HG02981 (cell line): ENCODE measurements around the gene HYCC1.

Experiments used
- ATAC-seq: cut with Tn5 transposase; IDR thresholded peaks from one replicate; pipeline ENCODE4 v1.9.1; 2021; ENCODE audit warnings: mild to moderate bottlenecking, moderate library complexity; ENCODE audit not compliant: unreplicated experiment

HYCC1 gene

DNA sequence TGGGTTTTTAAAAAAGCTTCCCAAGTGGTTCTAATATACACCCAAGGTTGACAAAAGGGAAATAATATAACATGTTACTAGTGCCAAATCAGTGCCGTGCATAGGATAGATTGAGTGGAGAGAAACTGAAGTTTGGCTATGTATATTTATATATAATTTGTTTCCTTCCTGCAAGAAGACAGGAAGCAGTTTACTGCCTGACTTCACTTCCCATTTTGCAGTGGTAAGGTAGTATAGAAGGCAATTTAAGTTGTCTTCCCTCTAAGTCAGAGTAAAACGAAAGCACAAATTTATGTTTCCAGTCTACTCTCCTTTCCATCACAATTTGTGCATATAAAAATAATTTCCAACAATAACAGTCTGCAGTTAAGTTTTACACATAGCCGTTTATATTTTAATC, 3.4 kb upstream of the HYCC1 start:
- ATAC-seq: no peak

DNA sequence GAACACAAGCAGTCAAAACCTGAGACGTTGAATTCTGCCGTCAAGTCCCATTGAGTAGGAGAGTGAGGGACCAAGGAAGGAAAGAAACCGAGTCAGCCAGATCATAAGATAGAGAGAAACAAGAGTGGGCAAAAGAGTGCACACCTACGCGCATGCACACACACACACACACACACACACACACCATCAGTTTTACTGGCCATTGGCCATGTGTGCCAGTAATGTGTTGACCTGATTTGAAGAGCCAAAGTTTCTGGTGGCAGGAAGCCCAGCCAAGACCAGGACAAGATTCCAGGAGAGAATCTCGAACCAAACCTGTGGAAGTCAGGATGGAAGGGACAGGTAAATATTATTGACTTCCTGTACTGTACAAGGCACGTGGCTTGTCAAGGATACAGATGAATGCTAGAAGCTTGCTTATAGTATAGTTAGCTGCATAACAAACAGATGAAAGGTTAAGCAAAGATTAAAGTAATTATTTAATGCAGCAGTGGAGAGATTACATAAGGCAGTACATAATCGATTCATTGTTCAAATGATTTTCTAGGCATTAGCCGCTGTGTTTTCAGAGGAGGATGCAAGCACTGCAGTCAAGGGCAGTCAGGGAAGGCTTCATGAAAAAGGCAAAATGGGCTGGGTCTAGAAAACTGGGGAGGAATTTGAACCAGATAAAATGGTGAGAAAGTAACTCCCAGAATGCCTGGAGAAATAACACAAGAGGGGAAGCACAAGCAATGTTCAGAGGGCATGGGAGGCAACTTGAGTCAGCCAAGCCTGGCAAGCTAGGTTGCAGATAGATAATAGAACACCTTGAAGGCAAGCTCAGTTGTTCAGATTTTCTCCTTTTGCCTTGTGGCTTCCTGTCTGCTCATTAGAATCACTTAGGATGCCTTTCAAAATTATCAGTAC, 2.7 kb upstream of the HYCC1 start:
- ATAC-seq: no peak

DNA sequence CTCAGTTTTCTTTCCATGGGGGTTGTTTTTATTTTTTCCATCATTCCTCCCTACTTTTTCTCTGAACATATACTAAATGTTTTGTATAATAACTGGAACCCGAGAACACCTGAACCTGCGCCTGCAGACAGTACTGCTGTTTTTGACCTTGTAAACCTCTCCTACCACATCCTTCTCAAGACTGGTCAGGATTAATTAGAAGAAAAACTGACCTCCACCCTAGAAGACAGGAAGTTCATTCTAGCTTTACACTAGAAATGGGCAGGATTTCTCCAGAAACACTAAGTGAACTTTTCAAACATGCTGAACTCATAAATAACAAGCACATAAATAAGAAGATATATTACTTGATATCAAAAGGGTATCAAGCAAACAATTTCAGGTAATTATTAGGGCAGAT, 751 bp upstream of the HYCC1 start:
- ATAC-seq: no peak

DNA sequence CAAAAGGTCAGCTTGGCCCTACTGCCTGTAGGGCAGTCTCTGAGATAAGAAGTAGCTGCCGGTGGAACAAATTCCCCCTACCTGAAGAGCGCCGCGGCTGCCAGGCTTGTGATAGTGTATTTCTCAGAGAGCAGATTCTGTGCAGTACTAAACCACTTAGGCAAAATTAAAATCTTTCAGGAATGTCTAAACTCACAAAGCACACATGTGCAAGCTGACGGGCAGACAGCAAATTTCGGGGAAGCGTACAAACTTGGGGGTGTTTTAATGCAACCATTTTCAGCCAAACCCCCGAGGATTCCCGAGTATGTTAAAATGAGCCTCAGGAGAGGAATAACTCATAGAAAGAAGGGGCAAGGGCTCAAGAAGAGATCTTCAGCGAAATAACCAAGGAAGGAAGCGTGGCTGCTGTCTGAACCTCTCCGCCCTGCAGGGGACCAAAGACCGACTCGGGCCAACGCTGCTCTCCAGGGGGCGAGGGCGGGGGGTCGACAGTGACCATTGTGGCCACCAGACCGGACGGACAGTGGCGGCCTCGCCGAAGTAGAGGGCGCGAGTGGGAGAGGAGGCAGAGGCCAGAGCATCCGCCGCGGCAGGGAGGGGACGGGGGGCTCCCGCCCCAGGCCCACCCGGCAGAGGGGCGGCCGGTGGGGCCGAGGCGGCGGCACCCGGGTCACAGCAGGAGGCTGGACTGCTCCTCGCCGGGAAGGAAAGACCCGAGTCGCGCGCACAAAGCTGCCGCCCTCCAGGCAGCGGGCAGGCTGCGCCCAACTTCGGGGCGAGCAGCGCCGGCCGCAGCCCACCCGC, 819 bp downstream of the HYCC1 start:
- peak; percentile 15 for ATAC-seq

DNA sequence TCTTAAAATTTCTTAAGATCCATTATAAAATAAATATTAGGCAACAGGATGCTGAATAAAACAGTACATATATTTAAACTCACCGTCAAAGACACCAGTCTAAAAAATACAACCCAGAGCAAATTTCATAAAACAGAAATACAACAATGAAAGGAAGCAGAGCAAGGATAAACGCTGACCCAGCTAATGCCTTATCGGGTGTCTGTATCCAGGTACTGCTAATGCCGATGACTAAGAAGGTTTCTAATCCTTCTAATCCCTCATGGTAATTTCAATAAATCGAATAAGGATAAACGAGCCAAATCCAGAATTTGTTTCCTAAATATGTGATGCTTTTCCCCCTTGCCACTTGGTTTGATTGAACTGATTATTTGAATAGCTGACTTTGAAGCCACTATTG, 1.7 kb downstream of the HYCC1 start:
- no peak for ATAC-seq

DNA sequence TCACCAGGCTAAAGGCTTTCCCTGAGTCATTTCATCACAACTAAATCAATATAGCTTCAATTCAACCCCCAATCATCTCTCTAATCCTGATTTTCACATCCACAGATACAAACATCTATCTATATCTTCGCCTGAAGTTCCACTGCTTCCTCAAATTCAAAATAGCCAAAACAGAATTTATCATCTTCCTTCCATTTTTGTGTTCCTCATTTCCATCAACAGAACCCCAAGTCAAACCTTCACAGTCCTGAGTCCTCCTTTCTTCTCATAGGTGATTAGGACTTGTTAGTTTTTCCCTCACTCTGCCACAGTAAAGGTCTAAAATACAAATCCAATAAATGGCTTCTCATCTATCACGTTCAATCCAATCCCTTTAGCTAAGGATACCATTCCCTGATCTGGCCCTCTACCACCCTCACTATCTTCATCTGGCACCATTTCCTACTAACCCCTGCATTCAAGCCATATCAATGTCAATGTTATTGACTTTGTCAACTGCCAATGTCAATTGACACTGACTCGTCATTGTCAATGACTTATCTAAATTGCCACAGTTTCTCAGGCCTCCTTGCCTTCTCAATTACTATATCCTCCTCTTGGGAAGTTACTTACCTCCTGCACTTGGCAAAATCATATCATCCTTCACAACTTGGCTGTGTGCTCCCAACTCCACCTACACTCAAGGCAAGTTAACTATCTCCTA, 2.6 kb downstream of the HYCC1 start:
- ATAC-seq: no peak

DNA sequence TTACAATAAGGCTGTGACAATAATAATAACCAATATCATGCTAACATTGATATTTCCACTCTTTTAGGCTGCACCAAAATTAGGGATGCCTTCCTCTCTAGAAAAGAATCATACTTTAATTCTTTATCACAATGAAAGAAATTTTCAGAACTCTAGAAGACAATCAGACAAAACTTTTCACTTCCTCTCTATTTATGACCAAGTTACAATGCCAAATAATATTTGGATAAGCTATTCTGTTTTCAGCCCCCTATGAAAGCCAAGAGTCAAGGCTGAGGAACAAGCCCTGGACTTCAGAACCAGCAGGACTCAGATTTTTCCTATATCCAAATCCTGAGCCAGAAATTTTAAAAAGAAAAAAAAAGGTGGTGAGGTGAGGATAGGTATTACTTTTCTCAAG, 4.6 kb downstream of the HYCC1 start:
- no peak for ATAC-seq

DNA sequence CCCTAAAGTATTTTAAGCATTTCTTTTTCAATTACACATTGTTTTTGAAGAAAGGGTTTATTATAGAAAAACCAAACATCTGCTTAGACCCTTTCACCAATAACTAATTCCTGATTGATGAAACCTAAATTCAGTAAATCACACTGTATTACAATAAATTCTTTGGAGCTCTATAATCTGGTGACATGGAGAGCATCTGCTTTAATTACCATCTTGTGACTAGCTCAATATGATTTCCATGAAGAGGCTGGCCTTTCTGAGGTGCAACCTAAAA, 9.7 kb downstream of the HYCC1 start:
- ATAC-seq: no peak

DNA sequence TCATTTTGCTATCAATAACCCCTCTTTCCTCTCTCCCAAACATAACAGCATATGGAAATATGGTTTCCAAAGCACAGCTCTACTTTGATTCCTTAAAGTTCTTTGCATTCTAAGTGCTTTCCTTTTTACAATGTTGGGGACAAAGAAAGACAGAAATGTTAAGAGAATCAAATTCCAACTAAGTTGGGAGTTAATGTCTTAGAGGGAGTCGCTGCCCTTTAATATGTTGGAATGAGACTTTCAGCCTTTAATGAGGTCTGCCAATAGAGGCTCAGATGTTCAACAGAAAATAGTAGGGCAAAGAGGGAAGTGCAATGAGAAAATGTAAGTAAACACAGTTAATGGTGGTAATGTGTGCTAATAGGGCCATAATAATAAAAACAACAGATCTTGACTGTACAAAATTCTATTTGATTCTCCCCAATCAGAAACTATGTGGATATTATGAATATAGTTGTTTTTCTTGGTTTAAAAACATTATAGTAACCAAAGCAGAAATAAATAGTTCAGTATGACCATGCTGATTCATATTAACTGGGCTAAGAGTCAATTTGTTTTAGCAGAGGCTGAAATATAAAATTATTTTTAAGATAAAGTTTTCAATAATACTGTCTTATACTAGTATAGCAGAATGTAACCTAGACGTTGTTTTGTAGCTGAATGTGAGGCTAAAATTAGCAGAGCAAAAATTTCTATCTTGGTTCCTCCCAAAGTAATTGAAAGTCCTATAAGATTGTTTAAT, 10.3 kb downstream of the HYCC1 start:
- ATAC-seq: no peak

DNA sequence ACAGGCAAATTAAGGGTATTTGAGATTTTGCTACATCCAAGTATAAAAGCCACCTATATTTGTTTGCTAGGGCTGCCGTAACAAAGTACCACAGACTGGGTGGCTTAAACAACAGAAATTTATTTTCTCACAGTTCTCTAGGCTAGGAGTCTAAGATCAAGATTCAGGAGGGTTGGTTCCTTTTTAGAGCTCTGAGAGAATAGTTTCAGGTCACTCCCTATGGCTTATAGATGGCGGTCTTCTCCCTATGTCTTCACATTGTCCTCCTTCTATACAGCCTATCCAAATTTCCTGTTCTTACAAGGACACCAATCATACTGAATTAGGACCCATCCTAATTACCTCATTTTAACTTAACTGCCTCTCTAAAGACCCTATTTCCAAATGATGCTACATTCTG, 11.2 kb downstream of the HYCC1 start:
- no peak for ATAC-seq

DNA sequence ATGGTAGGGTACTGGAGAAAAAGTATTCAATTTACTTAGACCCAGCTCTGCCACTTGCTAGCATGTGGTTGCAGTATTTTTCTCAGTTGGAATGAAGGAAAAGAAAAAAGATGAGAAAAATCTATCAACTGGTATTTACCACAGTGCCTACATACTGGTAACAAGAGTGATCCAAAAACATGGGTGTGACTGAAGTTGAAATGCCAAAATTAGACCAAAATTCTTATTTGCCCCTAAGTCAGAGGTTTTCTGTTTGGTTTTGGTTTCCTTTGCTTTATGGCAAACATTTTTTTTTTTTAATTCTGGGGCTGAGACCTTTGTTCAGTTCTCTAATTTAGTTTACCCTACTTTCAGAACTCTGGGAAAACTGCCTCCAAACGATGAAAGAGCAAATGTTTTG, 12.3 kb downstream of the HYCC1 start:
- ATAC-seq: no peak

DNA sequence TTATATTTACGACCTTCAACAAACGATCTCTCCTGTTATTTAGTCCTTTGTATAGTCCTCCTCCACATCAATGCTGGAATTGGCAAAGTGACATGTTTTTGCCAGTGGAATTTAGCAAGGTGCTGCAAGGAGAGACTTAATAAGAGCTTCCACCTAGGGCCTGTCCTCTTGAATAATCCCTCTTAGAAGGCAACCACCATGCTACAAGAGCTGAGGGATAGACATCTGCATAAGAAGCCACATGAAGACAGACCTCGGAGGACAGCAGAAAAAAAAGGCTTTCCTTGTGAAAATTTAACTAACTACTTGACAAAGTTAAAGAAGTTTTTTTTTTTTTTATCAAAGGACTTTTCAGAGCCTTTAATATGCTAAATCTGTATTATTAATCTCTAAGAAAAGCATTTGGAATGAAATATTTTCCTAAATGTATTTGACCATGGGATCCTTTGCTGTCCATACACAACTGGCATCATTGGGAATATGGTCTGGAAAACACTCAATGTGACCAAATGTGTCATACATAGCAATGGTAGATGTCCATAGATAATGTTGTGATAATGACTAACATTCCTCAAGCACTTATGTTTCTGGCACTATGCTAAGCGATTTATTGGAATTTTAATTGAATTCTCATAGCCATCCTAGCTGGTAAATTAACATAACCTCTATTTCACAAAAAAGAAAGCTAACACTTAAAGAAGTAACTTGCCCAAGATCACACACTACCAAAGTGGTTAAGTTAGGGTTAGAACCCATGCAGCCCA, 13.2 kb downstream of the HYCC1 start:
- no peak for ATAC-seq

DNA sequence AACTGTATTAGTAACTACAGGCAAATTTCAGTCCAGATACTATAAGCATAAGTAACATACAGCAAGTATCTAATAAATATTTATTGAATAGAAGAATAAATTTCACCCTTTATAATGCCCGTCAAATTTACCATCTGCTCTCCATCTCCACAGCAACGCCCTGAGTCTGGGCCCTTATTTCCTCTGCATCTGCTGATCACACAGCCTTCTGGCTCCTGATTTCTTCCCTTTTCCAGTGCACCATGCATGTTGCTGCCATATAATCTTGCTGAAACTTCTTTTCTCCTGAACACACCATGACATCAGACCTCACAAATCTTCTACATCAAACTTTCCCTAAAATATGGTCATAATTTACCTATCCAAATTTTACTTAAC, 15.4 kb downstream of the HYCC1 start:
- no peak for ATAC-seq

DNA sequence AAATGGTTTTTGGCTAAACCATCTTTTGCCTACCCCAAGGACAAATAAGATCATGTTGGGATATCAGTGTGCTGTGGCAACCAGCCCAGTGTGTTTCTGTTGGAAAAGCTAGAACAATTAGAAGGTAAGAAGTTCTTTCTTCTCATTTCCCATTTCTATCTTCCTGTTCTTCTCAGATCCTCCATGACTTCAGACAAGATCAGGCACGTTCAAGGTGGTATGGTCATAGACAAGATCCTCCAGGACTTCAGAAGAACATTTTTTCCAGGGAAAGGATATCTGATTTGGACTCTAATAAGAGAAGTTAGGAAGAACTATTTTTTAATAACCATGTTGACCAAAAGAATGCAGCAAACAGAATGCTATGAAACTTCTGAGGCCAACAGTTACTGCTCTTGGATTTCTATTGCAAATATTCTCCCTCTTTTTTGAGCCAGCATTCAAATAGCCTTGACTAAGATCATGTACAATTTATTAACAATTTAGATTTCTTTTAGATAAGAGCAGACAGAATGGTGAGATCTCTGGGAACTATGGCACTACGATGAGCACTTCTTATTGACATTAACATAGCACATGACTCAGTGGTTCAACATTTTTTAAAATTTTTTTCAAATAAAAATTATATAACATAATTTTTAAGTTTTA, 15.9 kb downstream of the HYCC1 start:
- no peak for ATAC-seq

DNA sequence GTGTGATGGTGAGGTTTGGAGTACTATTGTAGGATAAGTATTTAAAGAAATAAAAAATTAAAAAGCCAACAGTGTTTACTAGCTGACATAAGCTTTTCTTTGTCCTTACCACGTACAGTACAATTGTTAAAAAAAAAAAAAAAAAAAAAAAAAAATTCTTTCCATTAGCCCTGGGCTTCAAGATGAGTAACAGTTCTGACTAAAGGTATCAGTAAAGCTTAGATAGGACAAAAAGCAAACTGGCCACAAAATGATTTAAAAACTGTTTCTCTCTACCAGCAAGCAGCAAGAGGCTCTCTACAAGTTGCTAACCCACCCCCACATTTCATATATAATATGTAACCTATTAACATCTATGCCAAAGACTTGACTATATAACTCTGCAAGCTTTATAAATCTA, 17.5 kb downstream of the HYCC1 start:
- ATAC-seq: no peak

DNA sequence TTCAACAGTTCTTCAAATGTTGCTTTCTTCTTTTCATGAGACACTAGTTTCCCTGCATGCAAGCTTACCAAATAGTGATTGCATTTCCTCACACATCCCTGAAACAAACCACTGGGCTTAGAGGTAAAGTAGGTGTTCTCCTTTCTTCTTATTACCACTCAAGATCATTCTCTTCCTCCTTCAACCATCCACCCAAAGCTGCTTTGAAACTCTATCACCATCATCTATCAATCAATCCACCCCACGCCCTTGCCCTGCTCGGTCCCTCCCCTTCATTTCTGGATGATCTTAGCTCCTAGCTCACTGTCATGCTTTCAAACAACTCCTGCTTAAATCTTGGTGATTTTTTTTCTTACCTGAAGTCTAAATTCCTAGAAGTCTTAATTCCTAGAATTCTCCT, 18.9 kb downstream of the HYCC1 start:
- ATAC-seq: no peak

DNA sequence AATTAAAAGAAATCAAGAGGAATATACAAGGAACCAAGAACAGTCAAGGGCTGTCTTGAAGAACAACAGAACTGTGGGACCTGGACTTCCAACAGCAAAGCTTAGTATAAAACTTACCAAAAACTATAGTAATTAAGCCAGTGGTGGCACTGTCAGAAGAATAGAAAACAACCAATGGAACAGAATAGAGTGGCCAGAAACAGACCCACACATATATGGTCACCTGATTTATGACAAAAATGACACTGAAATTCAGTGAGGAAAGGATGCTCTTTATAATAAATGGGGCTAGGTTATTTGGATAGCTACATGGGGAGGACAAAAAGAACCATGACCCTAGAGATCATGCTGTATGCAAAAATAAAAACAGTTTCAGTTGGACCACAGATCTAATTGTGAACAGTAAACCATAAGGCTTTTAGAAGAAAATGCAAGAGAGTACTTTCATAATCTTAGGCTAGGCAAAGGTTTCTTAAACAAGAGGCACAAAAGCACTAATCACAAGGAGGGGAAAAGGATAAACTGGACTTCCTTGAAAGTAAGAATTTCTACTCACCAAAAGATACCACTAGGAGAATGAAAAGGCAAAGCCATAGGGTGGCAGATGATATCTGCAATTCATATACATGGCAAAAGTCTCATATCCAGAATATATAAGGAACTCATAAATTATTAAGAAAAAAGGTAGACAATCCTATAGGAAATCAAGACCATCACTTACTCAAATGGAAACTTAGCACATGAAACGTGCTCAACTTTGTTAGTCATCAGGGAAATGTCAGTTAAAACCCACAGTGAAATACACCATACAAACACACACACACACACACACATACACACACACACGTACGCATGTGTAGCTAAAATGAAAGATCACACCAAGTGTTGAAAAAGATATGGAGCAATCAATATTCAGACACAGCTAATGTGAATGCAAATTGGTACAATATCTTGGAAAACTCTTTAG, 20.8 kb downstream of the HYCC1 start:
- ATAC-seq: peak; percentile 71

DNA sequence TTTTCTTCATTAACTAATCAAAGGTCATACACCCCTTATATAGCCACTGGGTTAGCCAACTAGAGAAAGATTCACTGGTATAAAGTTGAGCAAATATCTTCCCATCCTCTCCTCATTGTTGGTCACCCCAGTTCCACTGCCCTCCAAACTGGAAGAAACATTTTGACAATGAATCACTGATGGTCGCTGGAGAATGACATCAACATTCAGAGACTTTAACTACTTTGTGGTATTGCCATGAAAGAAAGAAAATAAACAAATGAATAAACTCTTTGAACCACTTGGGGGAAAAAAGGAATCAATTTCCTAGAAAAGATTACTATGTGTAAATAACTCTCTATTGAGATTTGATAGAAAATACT, 23.4 kb downstream of the HYCC1 start:
- no peak for ATAC-seq
